GM06990 (cell line): ENCODE data around the gene ATP2A2.

Source experiments
- DNase-seq: peaks from one replicate; pipeline ENCODE4 v3.0.0-alpha.2; 2011; ENCODE audit not compliant: insufficient read length; ENCODE audit errors: extremely low read depth
- H3K27me3 ChIP-seq: replicated peaks from 2 replicates; pipeline ENCODE4 v1.6.0; 2011; ENCODE audit warnings: low read length; ENCODE audit not compliant: control insufficient read depth, insufficient read depth
- H3K36me3 ChIP-seq: 2 replicates; pipeline ENCODE4 v1.5.1; 2011; ENCODE audit warnings: low read length; ENCODE audit not compliant: control insufficient read depth, insufficient read depth
- H3K4me3 ChIP-seq: replicated peaks from 2 replicates; pipeline ENCODE4 v1.5.1; 2011; ENCODE audit warnings: low read depth, mild to moderate bottlenecking, control low read depth, low read length
- CTCF ChIP-seq: IDR thresholded peaks from 2 replicates; pipeline ENCODE4 v1.5.1; 2011; ENCODE audit warnings: low read length, control low read depth, mild to moderate bottlenecking, inconsistent platforms; ENCODE audit not compliant: insufficient read depth, poor library complexity, severe bottlenecking

The ATP2A2 gene

GRCh38 chr12:110247340-110248095, 33.5 kb upstream of the ATP2A2 start:
- TF ChIP-seq CTCF, result no peak
- no peak for DNase-seq
- no peaks in the 10 kb centered on the region for H3K36me3 ChIP-seq
- no peak overlapping the region for H3K4me3 ChIP-seq
- no peaks in the 10 kb centered on the region for H3K27me3 ChIP-seq

DNA sequence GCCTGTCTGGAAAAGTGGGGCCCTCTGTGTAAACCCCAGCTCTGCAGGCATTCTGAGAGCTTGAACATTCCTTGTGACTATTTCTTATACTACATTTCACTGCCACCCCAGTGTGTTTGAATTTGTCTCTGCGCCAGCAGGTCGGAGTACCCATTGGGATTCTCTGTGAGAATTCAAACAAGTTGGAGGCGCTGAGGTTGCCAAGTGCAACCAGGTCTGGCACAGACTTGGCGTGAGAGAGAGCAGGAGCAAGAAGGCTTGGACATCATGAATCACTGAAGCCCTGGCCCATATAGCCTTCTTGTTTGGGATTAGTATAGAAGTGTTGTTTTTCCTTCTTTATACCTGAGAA, 33.0 kb upstream of the ATP2A2 start:
- no peak for TF ChIP-seq CTCF
- Histone ChIP-seq H3K27me3 (no peaks in the 10 kb centered on the region), H3K36me3 (no peaks in the 10 kb centered on the region), H3K4me3 (no peak overlapping the region)
- DNase-seq, result no peak

GRCh38 chr12:110249105-110249504, 31.9 kb upstream of the ATP2A2 start:
- no peak for TF ChIP-seq CTCF
- H3K4me3 ChIP-seq, result no peak overlapping the region
- H3K27me3 ChIP-seq, result no peaks in the 10 kb centered on the region
- no peak for DNase-seq
- H3K36me3 ChIP-seq, result no peaks in the 10 kb centered on the region

GRCh38 chr12:110249716-110250225, 31.3 kb upstream of the ATP2A2 start:
- TF ChIP-seq CTCF, result no peak
- no peak overlapping the region for H3K4me3 ChIP-seq
- DNase-seq, result no peak

DNA sequence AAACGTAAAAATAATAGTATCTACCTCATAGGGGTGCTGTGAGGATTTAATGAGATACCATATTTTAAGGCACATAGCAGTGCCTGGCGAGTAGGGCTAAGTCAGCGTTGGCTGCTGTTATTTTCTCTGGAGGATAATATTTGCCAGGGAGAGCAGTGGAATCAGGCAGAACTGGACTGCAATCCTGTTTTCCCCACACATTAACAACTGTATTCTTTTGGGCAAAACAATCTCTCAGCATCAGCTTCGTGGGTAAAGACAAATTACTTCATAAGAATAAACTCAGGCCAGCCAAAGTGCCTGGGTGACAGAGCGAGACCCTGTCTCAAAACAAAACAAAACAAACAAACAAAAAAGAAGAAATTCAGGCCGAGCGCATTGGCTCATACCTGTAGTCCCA, 29.7 kb upstream of the ATP2A2 start:
- DNase-seq, result no peak
- H3K4me3 ChIP-seq, result no peak overlapping the region
- H3K27me3 ChIP-seq, result no peaks in the 10 kb centered on the region
- H3K36me3 ChIP-seq, result no peaks in the 10 kb centered on the region
- TF ChIP-seq CTCF, result no peak

More at GRCh38 chr12:110249716-110250225, 31.3 kb upstream of the ATP2A2 start:
- Histone ChIP-seq H3K27me3 (no peaks in the 10 kb centered on the region), H3K36me3 (no peaks in the 10 kb centered on the region)

GRCh38 chr12:110252716-110253115, 28.3 kb upstream of the ATP2A2 start:
- Histone ChIP-seq H3K36me3 (no peaks in the 10 kb centered on the region), H3K4me3 (no peak overlapping the region), H3K27me3 (no peaks in the 10 kb centered on the region)
- TF ChIP-seq CTCF, result no peak
- DNase-seq, result no peak
